HCT116 (cell line): ENCODE measurements around the gene PLCL2. TPM values are rescaled to one million over a fixed set of nuclear protein-coding genes. Genes with fewer than 3 reads are reported as not detected.

ENCODE experiments used
- ATAC-seq: fragments of 200-7000 bp; cut with Tn5 transposase; 2 replicates; pipeline ENCODE4 v1.9.1; 2020; ENCODE audit warnings: mild to moderate bottlenecking, moderate library complexity
- BruUV-seq: library from RNA; stranded (reverse); fragments of 400-500 nt; replicated peaks from 2 replicates; lab custom pipeline; 2021; lab: Mats Ljungman, UMichigan
- CTCF ChIA-PET: fragments of 300-600 bp; sonication (Branson Sonifier 250); formaldehyde crosslinking; loops from one replicate; lab custom pipeline; 2021; ENCODE audit warnings: antibody characterized with exemption; lab: Charles Lee
- POLR2A ChIA-PET: fragments of 300-600, 350-600 bp; sonication (Branson Sonifier 250); formaldehyde crosslinking; loops from one replicate; lab custom pipeline; 2021; ENCODE audit warnings: antibody characterized with exemption; lab: Charles Lee
- RAD21 ChIA-PET, 2 experiments: fragments of 300-600 bp; sonication (Branson Sonifier 250); formaldehyde crosslinking; loops; one replicate each; lab custom pipeline; 2023; ENCODE audit warnings: low total read pairs in 2 of 2; ENCODE audit not compliant: uncharacterized antibody in 2 of 2, unreplicated experiment in 2 of 2, low non-redundant PET in 1 of 2; lab: Charles Lee
- DNase-seq: peaks from one replicate; pipeline ENCODE4 v3.0.0-alpha.2; 2010; ENCODE audit warnings: low read depth, low spot score
- H2AFZ ChIP-seq: fragments of 200-600 bp; shearing (Covaris generic), sonication (generic); 2 replicates; pipeline ENCODE4 v1.6.1; 2017; ENCODE audit warnings: low read depth, mixed run types, mixed read lengths, antibody characterized with exemption, low read length; ENCODE audit not compliant: poor library complexity, severe bottlenecking
- H3K27ac ChIP-seq: 2 replicates; pipeline ENCODE4 v1.5.1; 2012; ENCODE audit warnings: low read depth, low read length
- H3K27me3 ChIP-seq: fragments of 200-600 bp; sonication (generic); 2 replicates; pipeline ENCODE4 v1.6.1; 2016; ENCODE audit warnings: mixed run types, low read length, mixed read lengths; ENCODE audit not compliant: insufficient read depth
- H3K36me3 ChIP-seq, 2 experiments: fragments of 200-500 bp in 1 of 2; fragments of 200-600 bp in 1 of 2; sonication (Bioruptor generic) in 1 of 2; sonication (generic) in 1 of 2; 2 replicates each; pipeline versions ENCODE4 v1.5.1 to v1.6.1; 2014 to 2016; ENCODE audit warnings: low read length in 2 of 2, inconsistent platforms in 1 of 2, mixed read lengths in 1 of 2, mixed run types in 1 of 2; ENCODE audit not compliant: insufficient read depth in 2 of 2, control insufficient read depth in 1 of 2
- H3K4me1 ChIP-seq, 2 experiments: fragments of 200-600 bp in 1 of 2; sonication (generic) in 1 of 2; 2 replicates each; pipeline versions ENCODE4 v1.5.1 to v1.6.1; 2012 to 2017; ENCODE audit warnings: low read length in 2 of 2, inconsistent platforms in 1 of 2, mild to moderate bottlenecking in 1 of 2, mixed read lengths in 1 of 2, mixed run types in 1 of 2, moderate library complexity in 1 of 2; ENCODE audit not compliant: insufficient read depth in 2 of 2, control insufficient read depth in 1 of 2
- H3K4me2 ChIP-seq: fragments of 200-600 bp; sonication (generic); 2 replicates; pipeline ENCODE4 v1.6.1; 2017; ENCODE audit warnings: mixed run types, low read length, mixed read lengths
- H3K4me3 ChIP-seq, 2 experiments: fragments of 200-600 bp in 1 of 2; sonication (generic) in 1 of 2; replicated peaks in 1 of 2; 2 replicates each; pipeline ENCODE4 v1.5.1; 2011 to 2016; ENCODE audit warnings: low read length in 2 of 2, control low read depth in 1 of 2, low read depth in 1 of 2, mild to moderate bottlenecking in 1 of 2, mixed read lengths in 1 of 2, mixed run types in 1 of 2
- H3K79me2 ChIP-seq: fragments of 200-600 bp; sonication (generic); 2 replicates; pipeline ENCODE4 v1.6.1; 2017; ENCODE audit warnings: mild to moderate bottlenecking, mixed run types, low read length, moderate library complexity, mixed read lengths; ENCODE audit not compliant: insufficient read depth
- H3K9ac ChIP-seq: fragments of 200-600 bp; sonication (generic); 2 replicates; pipeline ENCODE4 v1.6.1; 2016; ENCODE audit warnings: low read length, mixed read lengths
- H3K9me2 ChIP-seq: fragments of 200-600 bp; sonication (generic), shearing (Covaris generic); 2 replicates; pipeline ENCODE4 v1.6.1; 2017; ENCODE audit warnings: mixed run types, mild to moderate bottlenecking, moderate library complexity; ENCODE audit not compliant: insufficient read depth
- H3K9me3 ChIP-seq, 2 experiments: fragments of 200-500 bp in 1 of 2; fragments of 200-600 bp in 1 of 2; sonication (Bioruptor generic) in 1 of 2; sonication (generic) in 1 of 2; 2 replicates each; pipeline ENCODE4 v1.6.1; 2014 to 2017; ENCODE audit warnings: low read length in 2 of 2, mixed read lengths in 2 of 2, inconsistent platforms in 1 of 2, low read depth in 1 of 2, mild to moderate bottlenecking in 1 of 2, mixed run types in 1 of 2, moderate library complexity in 1 of 2; ENCODE audit not compliant: control insufficient read depth in 1 of 2, insufficient read depth in 1 of 2
- H4K20me1 ChIP-seq: fragments of 200-600 bp; sonication (generic), shearing (Covaris generic); 2 replicates; pipeline ENCODE4 v1.6.1; 2017; ENCODE audit warnings: mixed run types, mild to moderate bottlenecking, moderate library complexity; ENCODE audit not compliant: insufficient read depth
- CBX3 ChIP-seq: IDR thresholded peaks from 2 replicates; pipeline ENCODE4 v1.6.1; 2012; ENCODE audit warnings: low read depth
- EZH2phosphoT487 ChIP-seq: fragments of 200-600 bp; IDR thresholded peaks from 2 replicates; pipeline ENCODE4 v1.6.1; 2018; ENCODE audit warnings: antibody characterized with exemption, borderline replicate concordance
- JUND ChIP-seq: IDR thresholded peaks from 2 replicates; pipeline ENCODE4 v1.6.1; 2012
- SIN3A ChIP-seq: IDR thresholded peaks from 2 replicates; pipeline ENCODE4 v1.6.1; 2012; ENCODE audit warnings: low read depth
- intact Hi-C: fragments of 100-400 bp; cut with micrococcal nuclease; formaldehyde crosslinking; loops from 2 replicates; pipeline ENCODE4 v1.10.0; 2022
- total RNA-seq: library from RNA; stranded (reverse); gene quantifications from one replicate; pipeline ENCODE4 v1.2.1, GENCODE V29; 2021; ENCODE audit not compliant: unreplicated experiment
- TF ChIP-seq, protein P1 (sequence below): IDR thresholded peaks from 2 replicates; pipeline ENCODE4 v1.6.1; 2012; ENCODE audit warnings: low read depth
- TF ChIP-seq, protein P2 (sequence below): IDR thresholded peaks from 2 replicates; pipeline ENCODE4 v1.6.1; 2012

Gene PLCL2
- total RNA-seq, 1 experiment from 2014 or later = 2.2 TPM

GRCh38 chr3:16985608-16986007 is 100.9 kb downstream of the PLCL2 start (continued):
- TF ChIP-seq, protein P1, sequence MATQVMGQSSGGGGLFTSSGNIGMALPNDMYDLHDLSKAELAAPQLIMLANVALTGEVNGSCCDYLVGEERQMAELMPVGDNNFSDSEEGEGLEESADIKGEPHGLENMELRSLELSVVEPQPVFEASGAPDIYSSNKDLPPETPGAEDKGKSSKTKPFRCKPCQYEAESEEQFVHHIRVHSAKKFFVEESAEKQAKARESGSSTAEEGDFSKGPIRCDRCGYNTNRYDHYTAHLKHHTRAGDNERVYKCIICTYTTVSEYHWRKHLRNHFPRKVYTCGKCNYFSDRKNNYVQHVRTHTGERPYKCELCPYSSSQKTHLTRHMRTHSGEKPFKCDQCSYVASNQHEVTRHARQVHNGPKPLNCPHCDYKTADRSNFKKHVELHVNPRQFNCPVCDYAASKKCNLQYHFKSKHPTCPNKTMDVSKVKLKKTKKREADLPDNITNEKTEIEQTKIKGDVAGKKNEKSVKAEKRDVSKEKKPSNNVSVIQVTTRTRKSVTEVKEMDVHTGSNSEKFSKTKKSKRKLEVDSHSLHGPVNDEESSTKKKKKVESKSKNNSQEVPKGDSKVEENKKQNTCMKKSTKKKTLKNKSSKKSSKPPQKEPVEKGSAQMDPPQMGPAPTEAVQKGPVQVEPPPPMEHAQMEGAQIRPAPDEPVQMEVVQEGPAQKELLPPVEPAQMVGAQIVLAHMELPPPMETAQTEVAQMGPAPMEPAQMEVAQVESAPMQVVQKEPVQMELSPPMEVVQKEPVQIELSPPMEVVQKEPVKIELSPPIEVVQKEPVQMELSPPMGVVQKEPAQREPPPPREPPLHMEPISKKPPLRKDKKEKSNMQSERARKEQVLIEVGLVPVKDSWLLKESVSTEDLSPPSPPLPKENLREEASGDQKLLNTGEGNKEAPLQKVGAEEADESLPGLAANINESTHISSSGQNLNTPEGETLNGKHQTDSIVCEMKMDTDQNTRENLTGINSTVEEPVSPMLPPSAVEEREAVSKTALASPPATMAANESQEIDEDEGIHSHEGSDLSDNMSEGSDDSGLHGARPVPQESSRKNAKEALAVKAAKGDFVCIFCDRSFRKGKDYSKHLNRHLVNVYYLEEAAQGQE = no peak

DNA sequence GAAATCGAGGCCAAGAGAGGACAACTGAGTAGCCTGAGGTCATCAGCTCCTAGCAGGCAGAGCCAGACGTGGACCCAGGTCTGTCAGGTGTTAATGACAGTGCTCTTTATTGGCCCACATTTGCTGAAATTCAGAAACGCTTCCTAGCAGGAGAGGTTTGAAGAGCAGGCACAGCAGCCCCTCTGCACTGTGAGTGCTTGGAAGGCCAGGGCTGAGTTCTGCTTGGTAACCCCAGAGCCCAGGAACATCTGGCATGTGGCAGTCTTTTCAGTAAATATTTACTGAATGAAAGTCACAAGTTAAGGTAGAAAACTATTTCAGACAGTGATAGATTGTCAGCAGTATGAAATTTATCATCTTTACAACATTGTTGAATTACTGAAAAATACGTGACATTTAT is 102.4 kb downstream of the PLCL2 start:
- Histone ChIP-seq H3K27me3 (no peaks in the 10 kb centered on the region), H3K9ac (no peak overlapping the region), H3K9me2 (no peaks in the 10 kb centered on the region), H3K79me2 (no peaks in the 10 kb centered on the region), H3K4me3 (no peak overlapping the region), H3K9me3 (no peaks in the 10 kb centered on the region), H2AFZ (no peak overlapping the region), H3K4me2 (no peak overlapping the region), H3K4me1 (no peaks in the 10 kb centered on the region), H4K20me1 (no peaks in the 10 kb centered on the region), H3K27ac (no peak overlapping the region), H3K36me3 (no peaks in the 10 kb centered on the region)
- CTCF ChIA-PET = no interaction called here
- DNase-seq = no peak
- intact Hi-C loops = no loop called here
- POLR2A ChIA-PET = no interaction called here
- ATAC-seq = no peak
- TF ChIP-seq JUND (no peak), CBX3 (no peak), SIN3A (no peak), EZH2phosphoT487 (no peak)
- TF ChIP-seq, protein P1 = no peak
- TF ChIP-seq, protein P2, sequence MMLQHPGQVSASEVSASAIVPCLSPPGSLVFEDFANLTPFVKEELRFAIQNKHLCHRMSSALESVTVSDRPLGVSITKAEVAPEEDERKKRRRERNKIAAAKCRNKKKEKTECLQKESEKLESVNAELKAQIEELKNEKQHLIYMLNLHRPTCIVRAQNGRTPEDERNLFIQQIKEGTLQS = no peak
- RAD21 ChIA-PET = no interaction called here
- no TSS peak for BruUV-seq
